HK-2 (cell line): ENCODE data around the gene NPSR1.
"Not testable (repeated sequence)": the region's sequence is repeated elsewhere in the genome, so short reads cannot be mapped to it uniquely, and the experiment has no call there.

Experiments used
- DNase-seq: peaks from one replicate; pipeline ENCODE4 v3.0.0-alpha.2; 2018; ENCODE audit not compliant: unreplicated experiment

Gene NPSR1

GRCh38 chr7:34837316-34837715 lies 179.3 kb downstream of the NPSR1 start:
- no peak for DNase-seq

- no peak for DNase-seq
These were observed 179.8 kb downstream of the NPSR1 start for GRCh38 chr7:34837801-34838201.

- no peak for DNase-seq
These were observed 180.3 kb downstream of the NPSR1 start for GRCh38 chr7:34838329-34838728.

- no peak for DNase-seq
These were observed 181.6 kb downstream of the NPSR1 start for GRCh38 chr7:34839645-34840044.

GRCh38 chr7:34840176-34840785 lies 182.3 kb downstream of the NPSR1 start:
- DNase-seq, result no peak

GRCh38 chr7:34841326-34841725 lies 183.3 kb downstream of the NPSR1 start:
- no peak for DNase-seq

GRCh38 chr7:34842782-34843181 lies 184.8 kb downstream of the NPSR1 start:
- no peak for DNase-seq

GRCh38 chr7:34844406-34844805 lies 186.4 kb downstream of the NPSR1 start:
- no peak for DNase-seq

- no peak for DNase-seq
These were observed 187.1 kb downstream of the NPSR1 start for GRCh38 chr7:34844936-34845665.

- DNase-seq, result no peak
These were observed 187.8 kb downstream of the NPSR1 start for GRCh38 chr7:34845666-34846361.

GRCh38 chr7:34846976-34847375 lies 189.0 kb downstream of the NPSR1 start:
- no peak for DNase-seq

- DNase-seq, result no peak
These were observed 190.7 kb downstream of the NPSR1 start for GRCh38 chr7:34848670-34849069.

- no peak for DNase-seq
These were observed 191.3 kb downstream of the NPSR1 start for GRCh38 chr7:34849163-34849960.

- DNase-seq, result no peak
These were observed 192.0 kb downstream of the NPSR1 start for GRCh38 chr7:34849986-34850385.

GRCh38 chr7:34850681-34851080 lies 192.7 kb downstream of the NPSR1 start:
- DNase-seq, result no peak

- DNase-seq, result no peak
These were observed 193.4 kb downstream of the NPSR1 start for GRCh38 chr7:34851431-34851830.

- DNase-seq, result not testable (repeated sequence)
These were observed 200.4 kb downstream of the NPSR1 start for GRCh38 chr7:34858444-34858843.

- DNase-seq, result not testable (repeated sequence)
These were observed 201.3 kb downstream of the NPSR1 start for GRCh38 chr7:34859281-34859680.

GRCh38 chr7:34866222-34866621 lies 208.2 kb downstream of the NPSR1 start:
- DNase-seq, result not testable (repeated sequence)

GRCh38 chr7:34867341-34867740 lies 209.3 kb downstream of the NPSR1 start:
- not testable (repeated sequence) for DNase-seq

GRCh38 chr7:34868602-34869001 lies 210.6 kb downstream of the NPSR1 start:
- not testable (repeated sequence) for DNase-seq

- no peak for DNase-seq
These were observed 211.0 kb downstream of the NPSR1 start for GRCh38 chr7:34869057-34869456.
